Globus pallidus (tissue), 1 donor: ENCODE data around the gene MVB12B.

Source experiments
- DNase-seq: peaks from one replicate; pipeline ENCODE4 v3.0.0-alpha.2; 2015; ENCODE audit warnings: low spot score

The MVB12B gene

DNA sequence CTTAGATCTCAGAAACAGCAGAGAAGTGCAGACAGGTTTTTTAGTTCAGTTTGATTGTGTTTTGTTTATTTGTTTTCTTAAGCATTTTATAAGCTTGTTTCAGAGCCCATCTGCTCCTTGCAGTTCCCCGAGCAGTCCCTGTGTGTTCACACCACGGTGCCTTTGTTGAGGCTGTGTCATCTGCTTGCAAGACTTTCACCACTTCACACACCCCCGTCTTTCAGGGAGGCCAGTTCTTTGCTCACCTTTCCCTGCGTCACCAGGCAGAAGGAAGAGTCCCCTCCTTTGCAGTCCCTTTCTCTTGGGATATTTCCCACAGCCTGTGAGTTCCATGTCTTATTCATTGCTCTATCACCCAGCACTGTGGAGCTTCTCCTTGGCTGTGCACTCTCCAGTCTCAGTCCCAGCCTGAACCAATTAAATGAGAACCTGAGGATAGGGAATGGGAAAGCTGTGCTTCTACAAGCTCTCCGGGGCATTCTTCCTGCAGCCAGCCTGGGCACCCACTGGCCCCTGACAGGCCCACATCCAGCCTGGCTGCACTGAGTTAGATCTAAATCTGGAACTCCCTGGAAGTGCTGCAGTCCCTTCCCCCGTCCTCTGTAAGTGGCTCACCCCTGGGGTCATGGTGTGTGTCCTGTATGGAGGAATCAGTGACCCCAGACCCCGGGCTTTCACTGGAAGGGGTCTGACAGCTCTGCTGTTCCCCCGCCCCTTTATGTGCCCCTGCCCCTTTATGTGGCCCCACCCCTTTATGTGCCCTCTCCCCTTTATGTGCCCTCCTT, 5.5 kb downstream of the MVB12B start:
- no peak for DNase-seq

DNA sequence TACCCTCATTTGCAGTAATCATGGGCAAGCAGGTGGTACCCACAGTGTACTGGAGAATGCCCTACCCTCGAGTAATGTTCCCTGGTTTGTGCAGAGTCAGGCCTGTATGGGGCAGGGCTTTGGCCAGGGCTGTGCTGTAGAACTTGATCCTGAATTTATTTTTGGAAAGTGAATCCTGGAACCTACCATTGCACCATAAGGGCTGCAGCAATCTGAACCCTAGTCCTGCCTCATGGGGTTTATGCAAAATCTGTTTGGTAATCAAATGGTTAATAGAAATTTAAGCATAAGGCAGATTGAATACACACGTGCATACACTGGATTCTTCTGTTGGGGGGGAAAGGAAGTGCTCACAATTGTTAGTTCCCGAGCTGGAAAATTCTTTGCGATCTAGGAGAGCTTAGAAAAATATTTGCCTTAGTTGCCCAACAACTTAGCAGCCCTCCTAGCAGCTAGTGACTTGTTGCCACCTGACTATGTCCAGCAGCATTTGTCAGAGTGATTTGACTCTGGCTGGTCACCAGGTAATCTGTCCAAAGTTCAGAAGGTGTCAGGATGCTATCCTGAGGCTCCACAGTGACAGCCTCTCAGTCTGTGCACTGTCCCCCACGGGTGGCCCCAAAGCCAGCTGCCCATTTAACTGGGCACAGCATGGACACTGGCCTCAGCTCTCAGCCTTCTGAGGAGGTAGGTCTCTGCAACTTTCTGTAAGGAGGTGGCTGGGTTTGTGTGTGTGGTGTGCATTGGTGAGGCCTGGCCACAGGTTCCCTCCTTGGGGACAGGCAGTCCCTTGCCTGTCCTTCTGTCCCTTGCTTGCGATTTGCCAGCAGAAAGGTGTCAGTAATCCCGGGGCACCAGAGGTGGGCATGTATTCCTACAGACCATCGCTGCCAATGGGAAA, 8.3 kb downstream of the MVB12B start:
- DNase-seq: no peak

DNA sequence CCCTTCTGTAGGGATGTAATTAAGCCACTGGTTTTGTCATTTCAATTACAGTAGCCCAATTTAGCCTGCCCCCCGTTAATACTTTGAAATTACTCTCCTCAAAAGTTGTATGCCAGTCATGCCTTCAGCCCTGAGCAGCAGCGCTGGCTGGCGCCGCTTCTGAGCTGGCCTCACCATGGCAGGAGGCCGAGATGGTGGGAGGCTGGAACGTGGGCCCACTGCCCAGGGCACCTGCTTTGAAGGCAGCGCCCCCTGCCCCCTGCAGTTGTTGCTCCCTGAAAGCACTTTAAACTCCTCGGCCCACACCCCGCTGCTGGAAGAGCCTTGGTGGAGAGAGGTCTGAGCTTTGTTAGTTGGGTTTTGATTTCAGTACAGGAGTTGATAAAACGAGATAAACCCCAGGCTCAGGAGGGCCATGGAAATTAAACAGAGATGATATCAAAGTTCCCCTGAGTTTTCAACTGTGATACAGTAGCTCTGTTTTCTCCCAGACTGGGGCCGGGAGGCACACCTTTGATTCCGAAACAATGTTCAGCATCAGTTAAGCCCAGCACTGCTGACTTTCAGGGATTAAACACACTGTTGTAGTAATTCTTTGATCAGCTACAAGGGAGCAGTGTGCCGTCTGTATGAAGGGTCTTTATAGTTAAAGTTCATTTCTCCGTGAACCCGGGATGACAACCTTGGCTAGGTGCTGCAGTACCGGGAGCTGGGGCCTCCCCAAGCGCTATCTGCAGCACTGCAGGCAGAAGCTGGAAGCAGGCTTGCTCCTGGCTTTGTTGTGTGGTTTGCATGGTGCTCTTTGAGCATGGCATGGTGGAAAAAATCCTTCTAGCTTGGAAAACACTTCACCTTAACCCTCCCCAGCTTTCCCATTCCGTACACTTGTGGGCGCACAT, 9.5 kb downstream of the MVB12B start:
- DNase-seq: no peak

DNA sequence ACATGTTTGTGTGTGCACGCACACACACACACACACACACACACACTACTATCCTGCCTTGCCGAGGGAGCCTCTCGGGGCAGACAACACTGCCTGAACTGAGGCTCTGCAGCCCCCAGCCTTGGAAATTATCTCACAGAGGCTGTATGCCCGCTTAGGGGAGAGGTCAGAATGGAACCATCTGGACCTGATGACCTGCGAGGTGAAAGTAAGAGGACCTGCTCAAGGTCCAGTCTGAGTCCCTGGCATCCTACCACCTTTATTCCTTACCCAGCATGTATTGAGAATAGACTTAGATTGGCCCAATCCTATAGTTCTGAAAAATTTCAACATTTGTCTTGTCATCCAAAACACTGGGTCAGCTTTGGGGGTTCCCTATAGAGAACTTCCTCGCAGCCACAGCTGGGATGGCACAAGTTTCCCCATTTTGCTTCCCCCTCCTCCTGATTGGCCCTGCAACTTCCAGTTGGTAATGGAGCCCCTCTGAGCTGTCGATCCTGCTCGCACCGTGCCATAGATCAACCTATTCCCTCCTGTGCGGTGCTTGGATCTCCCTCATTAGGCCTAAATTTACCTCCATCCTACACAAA, 10.2 kb downstream of the MVB12B start:
- DNase-seq: no peak

DNA sequence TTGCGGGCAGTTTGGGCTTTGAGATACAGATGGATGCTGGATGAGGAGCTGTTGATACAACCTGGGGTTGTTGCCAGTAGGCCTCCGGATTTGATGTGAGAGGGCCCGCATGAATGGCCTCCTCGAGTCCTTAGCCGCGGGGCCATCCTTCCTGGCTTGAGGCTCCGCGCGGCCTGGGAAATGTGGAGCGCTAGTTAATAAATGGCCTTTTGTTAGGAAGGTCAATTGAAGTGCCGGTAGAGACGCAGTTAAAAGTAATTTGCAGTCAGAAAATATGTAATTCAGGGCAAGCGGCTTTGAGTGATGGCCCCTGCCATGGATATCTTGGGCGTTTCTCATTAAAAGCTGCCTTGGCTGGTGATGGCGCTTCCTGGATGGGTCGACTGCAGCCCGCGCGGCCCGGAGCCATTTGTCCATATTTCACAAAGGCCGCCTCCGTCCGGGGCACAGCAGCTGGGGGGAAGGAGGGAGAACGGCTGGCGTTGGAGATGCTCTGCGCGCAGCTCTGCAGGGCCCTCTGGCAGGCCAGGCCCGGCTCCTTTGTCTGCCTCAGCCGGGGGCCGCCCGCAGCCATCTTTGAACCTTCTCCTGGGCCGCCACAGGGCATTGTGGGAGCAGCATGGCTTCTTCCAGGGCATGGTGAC, 11.2 kb downstream of the MVB12B start:
- DNase-seq: peak; percentile 94

DNA sequence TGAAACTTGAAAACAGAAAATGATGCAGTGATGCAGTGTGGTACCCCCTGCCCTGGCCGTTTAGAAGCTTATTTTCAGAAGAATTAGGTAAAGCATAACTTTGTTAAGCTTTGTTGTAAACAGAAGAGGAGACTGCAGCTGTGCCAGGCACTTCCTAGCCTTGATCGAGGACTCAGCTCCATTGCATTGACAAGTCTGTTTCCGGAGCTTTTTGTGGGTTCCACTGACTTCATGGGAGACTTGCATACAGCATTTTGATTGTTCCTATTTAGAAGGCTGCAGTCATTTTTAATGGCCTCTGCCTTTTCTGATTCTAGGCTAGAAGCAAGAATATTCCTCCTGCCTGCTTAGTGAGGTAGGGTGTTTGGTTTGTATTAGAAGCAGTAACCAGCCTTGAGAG, 12.3 kb downstream of the MVB12B start:
- DNase-seq: no peak

DNA sequence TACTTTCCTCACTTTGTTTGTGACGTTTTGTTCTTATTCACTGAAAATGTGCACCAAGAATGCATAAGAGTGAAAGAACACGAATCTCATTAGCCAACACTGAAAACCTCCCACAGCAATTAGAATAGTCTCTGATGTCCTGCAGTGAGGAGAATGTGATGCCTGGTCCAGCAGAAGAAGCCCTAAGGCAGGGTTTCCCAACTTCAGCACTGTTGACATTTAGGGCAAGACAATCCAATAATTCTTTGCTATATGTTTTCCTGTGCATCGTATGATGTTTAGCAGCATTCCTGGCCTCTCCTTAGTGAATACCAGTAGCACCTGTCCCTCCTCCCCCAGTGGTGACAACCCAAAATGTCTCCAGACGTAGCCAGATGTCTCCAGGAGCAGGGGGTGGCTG, 14.8 kb downstream of the MVB12B start:
- DNase-seq: no peak

DNA sequence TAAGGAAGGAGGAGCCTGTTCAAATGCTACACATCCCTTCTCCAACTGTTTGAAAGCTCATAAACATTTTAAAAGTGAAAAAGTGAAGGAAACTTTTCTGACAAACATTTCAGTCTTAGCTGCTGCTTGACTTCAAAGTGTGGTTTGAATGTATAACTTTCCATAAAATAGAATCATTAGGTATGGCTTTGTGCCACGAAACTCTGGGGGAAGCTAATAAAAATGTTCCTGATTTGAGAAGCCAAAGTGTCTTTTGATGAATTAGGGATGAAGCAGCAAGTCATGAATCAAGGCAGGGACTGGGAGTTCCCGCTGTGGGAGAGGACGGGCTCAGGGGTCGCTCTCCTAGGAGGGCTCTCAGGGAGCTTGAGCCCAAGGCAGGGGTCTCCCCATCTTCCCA, 15.3 kb downstream of the MVB12B start:
- DNase-seq: no peak

DNA sequence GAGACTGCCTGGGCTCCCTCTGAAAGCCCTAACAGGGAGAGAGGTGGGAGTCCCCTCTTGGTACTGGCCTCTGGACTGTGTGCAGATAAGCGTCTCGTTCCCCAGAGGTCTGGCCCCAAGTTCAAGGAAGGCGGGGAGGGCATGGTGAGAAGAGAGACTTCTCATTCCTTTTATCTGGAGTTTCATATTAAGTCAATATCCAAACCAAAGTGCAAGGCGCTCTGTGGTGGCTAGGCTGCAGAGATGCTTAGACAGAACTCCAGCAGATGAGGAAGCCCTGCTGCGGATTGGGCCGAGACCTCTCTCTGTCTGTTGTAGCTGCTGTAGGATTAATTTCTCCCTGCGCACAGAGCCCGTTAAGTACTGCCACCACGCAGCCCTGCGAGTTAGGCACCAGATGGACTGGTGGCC, 16.0 kb downstream of the MVB12B start:
- DNase-seq: peak; percentile 51

DNA sequence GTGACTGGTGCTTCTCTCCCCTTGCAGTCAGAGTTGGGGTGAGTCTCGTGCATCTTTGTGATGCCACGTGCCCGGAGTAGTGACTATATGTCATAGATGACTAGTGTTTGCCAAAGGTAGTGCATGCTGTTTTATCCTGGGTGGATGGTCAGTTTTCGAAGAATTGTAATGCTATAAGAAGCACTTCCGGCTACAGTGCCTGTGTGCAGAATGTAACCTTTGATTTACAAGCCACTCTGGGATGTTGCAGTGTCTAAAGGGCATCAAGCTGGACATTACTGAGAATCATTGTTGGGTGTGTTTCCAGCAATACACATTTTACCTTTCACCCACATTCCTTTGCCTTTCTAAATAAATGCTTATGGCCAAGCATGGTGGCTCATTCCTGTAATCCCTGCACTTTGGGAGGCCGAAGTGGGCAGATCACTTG, 16.7 kb downstream of the MVB12B start:
- DNase-seq: no peak

DNA sequence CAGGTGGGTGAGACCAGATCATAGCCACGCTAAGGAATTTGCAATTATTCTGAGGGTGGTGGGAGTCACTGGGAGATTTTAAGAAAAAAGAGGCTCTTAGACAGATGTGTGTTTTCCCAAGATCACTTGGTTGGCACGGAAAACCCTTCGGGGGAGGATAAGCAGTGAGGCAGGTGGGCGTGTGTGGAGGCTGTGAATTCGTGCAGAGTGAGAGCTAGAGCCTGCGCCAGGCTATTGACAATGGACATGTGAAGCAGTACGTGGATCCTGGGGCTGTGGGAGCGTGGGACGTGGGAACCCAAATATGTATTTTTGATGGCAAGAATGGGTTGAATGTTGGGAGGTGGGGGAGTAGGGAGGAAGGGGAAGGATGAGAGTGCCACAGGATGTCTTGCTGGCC, 19.4 kb downstream of the MVB12B start:
- no peak for DNase-seq

DNA sequence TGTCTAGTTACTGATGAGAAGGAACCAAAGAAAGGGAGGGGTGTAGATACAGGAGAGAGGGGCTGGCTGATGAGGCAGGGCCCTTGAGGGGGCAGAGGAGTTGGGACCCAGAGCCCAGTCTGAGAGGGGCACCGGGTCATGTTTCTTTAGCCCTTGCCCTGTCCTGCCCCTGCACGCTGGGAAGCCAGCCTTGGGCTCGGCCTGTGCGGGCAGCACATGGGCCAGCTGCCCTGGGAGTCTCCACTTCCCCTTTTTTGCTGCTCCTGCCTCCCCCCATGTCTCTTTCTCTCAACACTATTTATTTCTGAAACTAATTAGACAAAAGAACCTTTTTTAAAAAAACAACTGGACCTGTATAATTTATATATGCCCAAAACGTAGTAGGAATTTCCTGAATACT, 20.5 kb downstream of the MVB12B start:
- DNase-seq: no peak

DNA sequence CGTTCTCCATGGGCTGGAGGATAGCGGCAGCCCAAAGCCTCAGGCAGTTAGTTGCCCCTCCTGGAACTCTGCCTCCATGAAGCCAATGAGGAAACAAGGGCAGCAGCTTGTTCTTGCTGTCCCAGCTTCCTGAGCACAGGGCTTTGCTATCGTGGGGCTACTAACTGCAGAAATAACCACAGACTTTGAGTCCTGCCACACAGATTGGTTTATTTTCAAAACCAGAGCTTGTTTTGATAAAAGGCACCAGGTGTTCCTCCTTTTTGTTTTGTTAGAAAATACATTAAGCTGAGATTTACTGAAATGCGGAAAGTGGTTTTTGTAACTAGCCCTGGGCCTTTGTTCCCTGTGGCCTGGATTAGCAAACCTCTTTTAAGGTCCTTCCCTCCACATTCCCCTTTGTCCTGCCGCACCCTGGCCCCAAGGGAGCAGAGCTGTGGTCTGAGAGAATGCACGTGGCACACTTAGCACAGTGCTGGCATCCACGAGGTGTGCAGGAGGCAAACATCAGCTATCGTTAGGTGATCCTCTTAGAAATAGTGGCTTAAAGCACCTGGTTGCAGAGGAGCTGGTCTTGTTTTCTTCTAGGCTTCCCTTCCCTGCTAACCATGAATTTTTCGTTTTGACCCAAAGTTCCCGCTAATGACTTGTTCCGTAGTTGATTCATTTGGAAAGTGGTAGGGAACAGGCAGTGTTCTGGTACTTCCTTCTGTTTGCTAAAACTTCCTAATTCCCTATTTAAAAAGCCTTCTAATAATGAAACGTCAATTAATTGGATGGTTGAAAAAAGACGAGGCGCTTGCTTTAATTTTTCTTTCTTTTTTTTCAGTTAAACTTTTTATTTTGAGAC, 21.5 kb downstream of the MVB12B start:
- DNase-seq: peak; percentile 68

DNA sequence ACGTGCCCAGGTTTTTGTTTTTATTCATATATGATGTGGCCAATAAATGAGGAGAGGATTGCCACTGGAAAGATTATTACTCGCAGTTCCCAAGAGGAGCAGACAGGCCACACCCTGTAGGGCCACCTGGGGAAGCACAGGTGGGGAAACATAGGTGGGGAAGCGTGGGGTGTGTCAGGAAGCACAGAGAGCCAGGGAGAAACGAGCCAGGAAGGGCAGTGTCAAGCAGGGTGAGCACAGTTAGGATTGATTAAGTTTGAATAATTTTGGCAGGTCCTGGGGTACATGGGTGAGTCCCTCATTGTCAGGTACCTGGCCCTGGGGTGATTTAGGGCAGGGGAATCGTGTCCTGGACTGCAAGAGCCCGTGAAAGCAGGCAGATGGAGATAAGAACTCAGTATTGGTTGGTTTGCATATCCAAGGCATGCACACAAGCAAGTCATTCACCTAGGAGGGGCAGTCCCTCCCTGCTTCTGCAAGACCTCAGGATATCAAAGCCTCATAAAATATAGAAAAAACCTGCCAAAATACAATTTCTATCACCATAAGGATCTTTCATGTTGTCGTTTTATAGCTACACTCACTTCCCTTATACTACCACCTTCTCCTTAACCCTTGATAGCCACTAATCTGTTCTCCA, 22.4 kb downstream of the MVB12B start:
- DNase-seq: no peak

DNA sequence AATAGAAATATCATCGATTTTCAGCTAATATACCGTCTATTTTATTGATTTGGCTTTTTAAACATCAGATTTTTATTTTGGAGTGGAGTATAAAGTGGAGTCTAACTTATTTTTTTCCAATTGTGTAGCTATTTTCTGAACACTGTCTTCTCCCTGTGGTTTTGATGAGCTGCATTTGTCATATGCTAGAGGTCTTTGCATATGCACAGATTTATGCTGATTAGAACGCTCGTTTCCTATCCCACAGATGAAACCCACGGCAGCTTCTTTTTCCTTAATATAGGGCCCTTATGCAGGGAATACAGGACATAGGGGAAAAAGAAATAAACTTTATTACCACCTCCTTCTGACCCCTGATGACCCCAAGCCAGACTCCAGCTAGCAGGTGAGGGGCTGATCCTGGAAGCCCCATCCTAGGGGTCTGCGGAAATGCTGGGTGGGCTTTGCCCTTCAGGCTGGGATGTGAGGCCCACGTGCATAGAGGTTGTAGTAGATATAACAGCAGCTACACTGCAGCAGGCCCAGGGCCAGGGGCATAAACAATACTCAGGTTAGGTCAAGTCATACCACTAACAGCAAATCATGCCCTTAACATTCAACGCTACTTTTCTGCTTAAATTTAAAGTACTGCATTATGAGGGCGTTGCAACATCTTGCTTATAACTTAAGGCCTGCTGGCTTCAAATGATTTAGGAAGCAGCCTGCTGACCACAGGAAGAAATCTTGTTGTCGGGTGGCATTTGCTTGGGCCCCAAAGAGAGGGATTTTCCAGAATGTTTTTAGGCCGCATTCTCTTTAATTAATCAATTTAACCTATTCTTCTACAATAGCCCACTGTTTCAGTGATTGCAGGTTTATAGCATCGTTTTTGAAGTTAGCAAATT, 28.5 kb downstream of the MVB12B start:
- DNase-seq: no peak

DNA sequence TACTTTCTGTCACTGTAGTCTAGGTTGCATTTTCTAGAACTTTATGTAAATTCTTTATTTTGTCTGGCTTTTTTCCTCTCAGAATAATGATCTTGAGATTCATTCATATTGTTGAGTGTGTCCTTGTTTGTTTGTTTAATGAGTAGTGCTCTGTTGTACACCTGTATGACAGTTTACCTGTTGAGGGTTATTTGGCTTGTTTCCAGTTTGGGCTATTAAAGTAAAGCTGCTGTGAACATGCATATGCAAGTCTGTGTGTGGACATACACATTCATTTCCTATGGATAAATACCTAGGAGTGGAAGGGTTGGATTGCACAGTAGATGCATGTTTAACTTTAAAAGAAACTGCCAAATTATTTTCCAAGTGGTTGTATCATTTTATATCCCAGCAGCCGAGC, 30.4 kb downstream of the MVB12B start:
- DNase-seq: no peak

DNA sequence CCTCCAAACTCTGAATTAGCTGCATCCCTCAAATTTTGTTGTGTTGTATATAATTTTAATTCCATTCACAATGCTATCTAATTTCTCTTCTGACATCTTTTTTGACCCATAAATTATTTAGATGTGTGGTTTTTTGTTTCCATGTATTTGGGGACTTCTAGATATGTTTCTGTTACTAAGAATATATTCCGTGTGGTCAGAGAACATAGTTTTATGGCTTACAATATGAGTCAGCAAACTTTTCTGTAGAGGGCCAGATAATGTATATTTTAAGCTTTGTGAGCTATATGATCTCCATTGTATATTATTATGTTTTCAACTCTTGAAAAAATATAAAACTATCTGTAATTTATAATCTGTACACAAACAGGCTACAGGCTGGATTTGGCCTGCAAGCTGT, 33.4 kb downstream of the MVB12B start:
- DNase-seq: no peak

DNA sequence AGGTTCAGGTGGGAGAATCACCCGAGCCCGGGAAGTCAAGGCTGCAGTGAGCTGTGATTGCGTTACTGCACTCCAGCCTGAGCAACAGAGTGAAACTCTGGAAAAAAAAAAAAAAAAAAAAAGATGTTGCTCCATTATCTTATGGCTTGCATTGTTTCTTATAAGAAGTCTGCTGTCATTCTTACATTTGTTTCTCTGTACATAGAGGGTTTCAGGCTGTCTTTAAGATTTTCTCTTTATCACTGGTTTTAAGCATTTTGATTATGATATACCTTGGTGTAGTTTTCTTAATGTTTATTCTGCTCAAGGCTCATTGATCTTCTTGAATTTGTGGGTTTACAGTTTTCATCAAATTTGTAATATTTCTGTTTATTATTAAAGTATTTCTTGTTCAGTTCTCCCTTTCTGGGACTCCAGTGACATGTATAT, 35.2 kb downstream of the MVB12B start:
- DNase-seq: no peak

DNA sequence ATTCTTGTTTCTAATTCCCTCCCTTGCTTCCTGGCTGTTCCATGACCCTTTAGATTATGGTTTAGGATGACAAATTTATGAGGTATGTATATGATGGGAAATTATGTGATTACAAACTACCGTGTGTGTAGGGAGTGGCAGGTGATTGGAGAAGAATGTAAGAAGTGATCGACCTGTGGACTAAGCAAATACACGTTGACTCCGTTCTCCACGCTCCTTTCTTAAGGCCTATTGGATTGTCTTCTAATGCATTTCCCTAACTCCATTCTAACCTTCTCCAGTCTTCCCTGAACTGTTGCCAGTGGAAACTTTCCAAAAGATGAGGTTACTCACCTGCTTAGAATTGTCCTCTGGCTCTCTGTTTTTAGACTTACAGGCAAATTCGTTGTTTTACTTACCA, 36.6 kb downstream of the MVB12B start:
- DNase-seq: no peak
